ENCODE measurements around the gene CFL1.

The CFL1 gene

DNA sequence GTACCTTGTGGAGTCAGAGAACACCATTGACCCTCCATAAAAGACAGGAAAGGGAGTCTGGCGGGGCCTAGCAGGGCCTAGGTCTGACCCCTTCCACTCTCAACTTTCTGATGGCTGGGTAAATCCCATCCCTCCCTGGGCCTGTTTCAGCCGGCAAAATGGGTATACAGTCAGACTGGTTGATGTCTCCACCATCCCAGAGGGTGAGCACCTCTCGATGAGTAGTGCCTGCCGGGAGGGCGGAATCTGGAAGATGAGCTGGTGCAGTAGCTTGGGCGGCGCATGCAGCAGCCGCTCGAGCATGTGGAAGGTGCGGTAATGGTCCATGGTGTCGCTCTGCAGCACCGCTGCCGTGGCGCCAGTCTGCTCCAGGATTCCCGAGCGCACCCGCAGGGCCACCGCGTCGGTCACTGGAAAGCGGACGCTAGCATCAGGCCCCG lies 29.8 kb upstream of the CFL1 start:
- peak; percentile 83 for DNase-seq

DNA sequence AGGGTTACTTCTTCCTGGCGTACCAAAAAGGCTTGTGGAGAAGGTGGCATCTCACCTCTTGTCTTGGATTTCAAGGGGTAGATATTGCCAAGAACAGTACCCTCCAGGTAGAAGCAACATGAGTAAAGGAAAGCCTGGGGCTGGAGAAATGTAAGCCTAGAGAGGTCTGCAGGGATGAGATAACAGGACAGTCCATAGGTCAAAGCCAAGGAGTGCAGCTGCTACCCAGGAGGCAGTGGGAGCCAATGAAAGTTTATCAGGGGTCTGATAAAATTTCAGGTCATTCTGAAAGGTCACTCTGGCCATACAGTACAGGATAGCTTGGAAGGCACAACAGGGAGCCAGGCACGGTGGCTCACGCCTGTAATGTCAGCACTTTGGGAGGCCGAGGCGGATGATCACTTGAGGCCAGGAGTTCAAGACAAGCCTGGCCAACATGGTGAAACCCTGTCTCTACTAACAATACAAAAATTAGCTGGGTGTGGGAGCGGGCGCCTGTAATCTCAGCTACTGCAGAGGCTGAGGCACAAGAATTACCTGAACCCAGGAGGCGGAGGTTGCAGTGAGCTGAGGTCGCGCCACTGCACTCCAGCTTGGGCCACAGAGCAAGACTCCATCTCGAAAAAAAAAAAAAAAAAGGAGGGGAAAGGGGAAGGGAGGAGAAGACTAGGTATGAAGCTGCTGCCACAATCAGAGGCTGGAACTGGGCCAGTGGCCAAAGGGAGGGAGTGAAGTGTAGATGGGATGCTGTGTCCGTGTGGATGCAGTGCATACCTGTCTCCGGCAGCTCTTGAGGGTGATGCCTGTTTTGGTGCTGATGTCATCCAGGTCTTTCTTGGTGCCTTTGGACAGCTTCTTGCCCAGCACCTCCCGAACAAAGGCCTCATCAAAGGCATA lies 29.1 kb upstream of the CFL1 start:
- DNase-seq = no peak

DNA sequence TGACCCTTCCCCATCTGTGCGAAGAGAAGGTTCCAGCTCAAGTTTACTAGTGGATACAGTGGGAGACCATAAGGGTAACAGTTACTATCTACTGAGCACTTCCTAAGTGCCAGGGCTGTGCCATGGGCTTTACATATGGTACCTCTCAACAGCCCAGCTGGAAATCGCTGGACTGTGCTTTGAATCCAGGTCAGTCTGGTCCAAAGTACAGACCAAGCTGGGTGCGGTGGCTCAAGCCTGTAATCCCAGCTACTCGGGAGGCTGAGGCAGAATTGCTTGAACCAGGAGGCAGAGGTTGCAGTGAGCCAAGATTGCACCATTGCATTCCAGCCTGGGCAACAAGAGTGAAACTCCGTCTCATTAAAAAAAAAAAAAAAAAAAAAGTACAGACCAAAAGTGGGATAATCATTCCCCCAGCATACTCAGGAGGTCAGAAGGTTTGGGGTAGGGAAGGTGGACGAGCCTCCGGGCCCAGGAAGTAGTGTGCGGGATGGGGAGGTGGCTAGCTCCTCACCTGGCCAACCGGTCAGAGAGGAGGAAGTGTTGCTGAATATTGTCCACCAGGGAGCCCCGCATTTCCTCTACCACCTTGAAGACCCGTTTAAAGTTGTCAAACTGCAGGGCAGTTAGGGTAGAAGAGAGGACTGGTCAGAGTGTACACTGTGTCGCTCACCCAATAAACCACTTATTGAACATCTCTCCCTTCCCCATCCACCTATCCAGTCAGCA lies 28.0 kb upstream of the CFL1 start:
- no peak for DNase-seq

DNA sequence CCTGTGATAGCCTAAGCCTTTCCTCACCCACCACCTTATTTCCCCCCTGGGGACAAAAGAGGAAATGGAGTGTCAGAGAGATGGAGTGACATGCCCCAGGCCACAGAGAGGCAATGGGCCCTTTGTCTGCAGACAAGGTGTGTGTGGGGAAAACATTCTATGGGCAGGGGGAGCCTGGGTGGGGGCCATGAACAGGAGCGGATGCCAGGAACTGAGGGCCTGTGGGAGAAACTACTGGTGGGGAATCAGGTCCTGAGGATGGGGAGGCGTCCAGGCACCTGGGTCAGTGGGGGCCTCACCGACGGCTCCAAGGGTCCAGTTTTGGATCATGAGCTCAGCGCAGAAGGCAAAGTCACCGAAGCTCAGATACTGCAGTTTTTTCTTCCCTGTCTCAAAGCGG lies 27.3 kb upstream of the CFL1 start:
- DNase-seq = no peak

DNA sequence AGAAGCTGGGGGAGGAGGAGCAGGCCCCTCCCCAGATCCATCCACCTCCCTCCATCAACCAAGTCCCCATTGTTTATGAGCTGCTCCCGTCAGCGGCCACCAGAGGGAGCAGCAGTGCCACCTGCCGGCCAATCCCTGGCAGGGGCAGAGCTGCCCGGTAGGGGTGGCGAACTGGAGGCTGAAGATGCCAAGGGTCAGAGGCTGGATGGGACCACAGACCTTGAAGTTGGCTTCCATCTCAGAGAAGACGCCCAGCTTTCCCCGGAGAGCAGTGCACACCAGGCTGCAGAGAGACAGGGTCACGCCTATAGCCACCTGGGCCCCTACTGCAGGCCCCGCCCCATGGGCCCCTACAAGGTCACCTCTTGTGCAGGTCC lies 26.7 kb upstream of the CFL1 start:
- DNase-seq = peak; percentile 87

DNA sequence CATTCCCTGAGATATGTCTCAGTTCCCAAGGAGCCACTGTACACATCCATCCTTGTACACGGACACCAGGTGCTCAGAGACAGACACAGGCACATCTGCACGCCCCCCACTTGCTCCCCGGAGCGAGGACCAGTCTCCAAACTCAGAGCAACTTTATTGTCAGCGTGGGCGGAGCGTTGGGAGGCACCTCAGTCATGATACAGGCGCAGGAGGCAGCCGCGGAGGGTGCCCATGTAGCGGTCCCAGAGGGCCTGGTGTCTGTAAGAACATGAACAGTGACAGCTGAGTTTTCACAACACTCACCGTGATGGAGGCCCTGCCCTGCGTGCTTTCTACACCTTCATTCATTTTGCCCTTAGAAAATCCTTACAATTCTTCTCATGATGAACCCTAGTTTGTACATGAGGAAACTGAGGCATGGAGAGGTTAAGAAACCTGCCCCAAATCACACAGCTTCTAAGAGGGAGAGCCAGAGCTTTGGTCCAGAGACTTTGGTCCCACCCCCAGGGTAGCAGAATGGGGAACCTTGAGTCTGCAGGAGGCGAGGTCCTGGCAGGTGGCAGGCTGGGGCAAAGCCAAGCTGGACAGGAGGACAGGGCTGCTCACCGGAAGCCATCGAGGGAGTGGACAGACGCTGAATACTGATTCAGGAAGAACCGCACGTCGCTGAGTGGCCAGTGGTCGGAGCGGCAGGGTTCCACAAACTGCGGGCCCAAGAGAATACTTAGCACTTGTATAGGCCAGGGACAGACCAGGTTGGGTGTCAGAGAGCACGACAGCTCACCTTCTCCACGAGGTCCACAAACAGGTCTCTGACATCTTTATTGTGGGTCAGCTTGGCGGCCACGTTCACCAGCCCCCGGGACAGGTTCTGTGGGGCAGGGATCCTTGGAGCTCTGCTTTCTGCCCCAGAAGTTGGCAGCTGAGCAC lies 26.1 kb upstream of the CFL1 start:
- DNase-seq = no peak

DNA sequence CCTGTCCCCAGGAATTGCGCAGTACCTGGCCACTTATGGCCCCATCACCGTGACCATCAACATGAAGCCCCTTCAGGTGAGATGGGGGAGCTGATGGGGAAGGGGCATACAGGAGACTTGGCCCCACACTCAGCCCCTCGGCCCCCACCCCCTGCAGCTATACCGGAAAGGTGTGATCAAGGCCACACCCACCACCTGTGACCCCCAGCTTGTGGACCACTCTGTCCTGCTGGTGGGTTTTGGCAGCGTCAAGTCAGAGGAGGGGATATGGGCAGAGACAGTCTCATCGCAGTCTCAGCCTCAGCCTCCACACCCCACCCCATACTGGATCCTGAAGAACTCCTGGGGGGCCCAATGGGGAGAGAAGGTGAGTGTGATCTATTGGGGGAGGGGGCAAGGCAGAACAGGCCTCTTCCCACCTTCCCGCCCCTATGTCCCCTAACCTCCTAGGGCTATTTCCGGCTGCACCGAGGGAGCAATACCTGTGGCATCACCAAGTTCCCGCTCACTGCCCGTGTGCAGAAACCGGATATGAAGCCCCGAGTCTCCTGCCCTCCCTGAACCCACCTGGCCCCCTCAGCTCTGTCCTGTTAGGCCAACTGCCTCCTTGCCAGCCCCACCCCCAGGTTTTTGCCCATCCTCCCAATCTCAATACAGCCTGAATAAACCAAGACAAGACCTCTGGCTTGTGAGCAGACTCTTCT lies 25.2 kb upstream of the CFL1 start:
- no peak for DNase-seq

DNA sequence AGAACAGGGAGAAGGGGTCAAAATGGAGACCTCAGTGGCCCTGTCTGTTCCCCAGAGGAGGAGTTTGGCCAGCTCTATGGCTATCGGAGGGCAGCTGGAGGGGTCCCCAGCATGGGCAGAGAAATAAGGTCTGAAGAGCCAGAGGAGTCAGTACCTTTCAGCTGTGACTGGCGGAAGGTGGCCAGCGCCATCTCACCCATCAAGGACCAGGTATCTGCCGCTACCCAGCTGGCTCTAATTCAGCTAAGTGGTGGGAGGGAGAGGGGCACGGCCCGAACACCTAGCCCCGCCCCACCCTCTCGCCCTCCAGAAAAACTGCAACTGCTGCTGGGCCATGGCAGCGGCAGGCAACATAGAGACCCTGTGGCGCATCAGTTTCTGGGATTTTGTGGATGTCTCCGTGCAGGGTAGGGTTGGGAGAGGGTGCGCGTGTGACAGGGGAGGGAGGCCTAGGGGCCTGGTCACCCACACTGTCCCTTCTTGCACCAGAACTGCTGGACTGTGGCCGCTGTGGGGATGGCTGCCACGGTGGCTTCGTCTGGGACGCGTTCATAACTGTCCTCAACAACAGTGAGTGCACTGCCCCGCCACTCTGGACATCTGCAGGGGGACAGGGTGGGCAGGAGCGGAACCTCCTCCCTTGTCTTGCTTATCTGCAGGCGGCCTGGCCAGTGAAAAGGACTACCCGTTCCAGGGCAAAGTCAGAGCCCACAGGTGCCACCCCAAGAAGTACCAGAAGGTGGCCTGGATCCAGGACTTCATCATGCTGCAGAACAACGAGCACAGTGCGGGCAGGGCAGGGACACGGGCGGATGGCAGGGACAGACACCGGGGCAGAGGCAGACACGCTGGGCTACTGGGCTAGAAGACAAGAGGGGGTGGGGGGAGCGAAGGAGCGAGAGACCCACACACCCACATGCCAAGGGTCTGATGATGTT lies 24.4 kb upstream of the CFL1 start:
- DNase-seq = no peak

DNA sequence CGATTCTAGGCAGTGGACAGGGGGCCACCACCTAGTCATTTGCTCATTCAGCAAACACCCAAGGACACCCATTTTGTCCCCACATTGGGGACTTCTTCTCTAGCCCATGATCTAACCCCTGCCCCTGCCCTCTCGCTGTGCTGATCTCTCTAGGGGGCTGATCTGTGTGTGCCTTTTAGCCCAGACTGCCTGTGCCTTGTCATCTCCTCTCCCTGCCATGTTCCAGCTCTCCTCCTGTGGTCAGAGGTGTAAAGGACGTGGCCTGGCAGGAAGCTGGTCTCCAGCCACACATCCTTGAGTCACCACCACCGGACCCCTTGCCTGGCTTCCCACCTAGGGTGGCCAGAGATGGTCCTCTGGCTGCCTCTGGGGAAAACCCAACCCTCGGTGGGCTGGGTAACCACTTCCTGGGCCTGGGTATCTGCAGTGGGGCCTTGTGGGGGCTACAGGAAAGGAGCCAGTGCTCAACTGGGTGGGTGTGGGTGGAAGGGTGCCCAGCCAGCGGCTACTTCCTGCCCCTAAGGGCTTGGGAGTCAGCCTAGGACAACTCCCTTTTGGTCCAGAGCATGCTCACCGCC lies 23.0 kb upstream of the CFL1 start:
- DNase-seq = no peak

DNA sequence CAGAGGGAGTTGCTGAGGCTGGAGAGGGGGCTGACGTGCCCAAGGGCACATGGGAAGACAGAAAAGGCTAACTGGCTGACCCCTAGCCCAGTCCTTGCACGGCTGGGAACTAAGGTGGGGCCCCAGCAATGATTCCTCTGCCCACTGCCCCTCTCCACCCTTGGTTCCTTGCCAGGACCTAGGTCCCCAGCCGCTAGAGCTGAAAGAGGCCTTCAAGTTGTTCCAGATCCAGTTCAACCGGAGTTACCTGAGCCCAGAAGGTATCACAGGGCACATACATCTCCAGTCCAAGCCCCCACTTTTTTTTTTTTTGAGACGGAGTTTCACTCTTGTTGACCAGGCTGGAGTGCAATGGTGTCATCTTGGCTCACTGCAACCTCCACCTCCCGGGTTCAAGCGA lies 22.0 kb upstream of the CFL1 start:
- DNase-seq = no peak

DNA sequence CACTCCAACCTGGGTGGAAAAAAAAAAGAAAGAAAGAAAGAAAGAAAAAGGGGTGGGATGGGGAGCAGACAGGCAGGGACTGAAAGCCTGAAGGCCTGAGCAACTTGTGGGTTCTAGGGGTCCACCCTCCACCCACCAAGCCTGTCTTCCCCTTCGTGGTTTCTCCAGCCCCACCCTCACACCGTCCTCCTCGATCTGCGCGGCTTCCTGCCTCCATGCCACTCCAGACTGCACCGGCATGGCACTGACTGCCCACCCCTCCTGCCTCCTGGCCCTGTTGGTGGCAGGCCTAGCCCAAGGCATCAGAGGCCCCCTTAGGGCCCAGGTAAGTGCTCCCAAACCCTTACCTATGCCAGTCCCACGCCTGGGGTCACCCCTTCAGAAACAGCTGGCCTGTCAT lies 21.6 kb upstream of the CFL1 start, which contains the start of gene CTSW:
CTSW (plus strand) TSS at position 221 of the 400 bp plus-strand sequence; CDS start at position 239, 18 bp downstream.
- no peak for DNase-seq

DNA sequence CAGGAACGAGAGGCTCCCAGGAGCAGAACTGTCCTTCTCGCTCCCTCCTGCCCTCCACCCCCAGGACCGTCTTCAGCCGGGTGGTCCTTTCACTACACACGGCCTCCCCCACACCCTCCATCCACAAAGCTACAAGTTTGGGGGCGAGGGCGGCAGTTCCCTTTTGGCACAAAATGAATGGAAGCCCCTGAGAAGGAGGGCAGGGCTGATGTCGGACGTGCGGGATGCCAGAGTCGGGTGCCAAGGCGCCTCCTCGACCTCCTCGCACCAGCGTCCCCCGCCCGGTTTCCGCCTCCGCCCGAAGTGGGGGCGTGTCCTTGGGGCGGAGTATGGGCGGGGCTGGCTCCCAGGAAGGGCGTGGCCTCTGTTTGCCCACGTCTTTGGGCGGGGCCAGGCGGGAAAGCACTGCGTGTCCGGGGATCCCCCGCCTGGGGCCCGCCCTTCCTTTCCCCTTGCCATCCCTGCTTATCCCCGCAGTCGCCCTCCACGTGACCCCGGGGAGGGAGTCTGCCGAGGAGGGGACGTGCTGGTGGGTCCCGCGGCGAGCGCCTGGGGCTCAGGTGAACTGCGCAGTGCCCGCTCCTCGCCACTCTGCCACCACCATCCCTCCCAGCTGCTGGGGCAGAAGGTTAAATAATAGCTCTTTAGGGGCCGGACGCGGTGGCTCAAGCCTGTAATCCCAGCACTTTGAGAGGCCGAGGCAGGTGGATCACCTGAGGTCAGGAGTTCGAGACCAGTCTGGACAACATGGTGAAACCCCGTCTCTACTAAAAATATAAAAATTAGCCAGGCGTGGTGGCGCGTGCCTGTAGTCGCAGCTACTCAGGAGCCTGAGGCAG lies 15.6 kb upstream of the CFL1 start:
- DNase-seq = peak; percentile 97

DNA sequence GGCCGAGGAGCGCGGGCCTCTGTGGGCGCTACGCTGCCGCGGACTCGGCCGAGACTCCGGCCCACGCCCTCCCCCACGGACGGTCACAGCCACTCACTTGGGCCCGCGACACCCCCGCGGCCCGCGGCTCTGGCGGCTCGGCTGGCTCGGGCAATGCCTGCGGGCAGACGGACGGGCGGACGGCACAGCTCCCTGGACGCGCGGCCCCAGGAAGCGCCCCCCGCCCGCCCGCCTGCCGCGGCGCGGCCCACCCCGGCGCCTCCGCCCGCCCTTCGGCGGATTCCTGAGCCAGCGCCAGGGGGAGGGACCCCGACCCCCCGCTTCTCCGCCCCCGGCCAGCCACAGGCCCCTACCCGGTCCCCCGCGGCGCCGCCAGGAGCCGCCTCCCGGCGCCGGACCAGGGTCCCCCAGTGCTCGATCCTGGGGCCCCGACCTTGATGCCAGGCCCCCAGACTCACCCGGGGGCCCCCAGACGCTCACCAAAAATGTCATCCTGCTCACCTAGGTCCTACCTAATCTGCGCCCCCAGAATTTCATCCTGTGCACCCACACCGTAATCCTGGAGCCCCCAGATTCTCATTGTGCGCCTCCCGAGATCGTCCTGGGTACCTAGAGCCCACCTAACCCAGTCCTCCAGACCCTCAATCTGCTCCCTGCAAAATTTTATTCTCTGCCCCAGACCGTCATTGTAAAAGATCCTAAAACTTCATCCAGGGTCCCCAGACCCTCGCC lies 14.8 kb upstream of the CFL1 start, which contains the start of gene EFEMP2:
EFEMP2 (minus strand) TSS at position 215 of the 732 bp plus-strand sequence. CDS start 446 bp downstream, outside the sequence.
- peak; percentile 45 for DNase-seq

DNA sequence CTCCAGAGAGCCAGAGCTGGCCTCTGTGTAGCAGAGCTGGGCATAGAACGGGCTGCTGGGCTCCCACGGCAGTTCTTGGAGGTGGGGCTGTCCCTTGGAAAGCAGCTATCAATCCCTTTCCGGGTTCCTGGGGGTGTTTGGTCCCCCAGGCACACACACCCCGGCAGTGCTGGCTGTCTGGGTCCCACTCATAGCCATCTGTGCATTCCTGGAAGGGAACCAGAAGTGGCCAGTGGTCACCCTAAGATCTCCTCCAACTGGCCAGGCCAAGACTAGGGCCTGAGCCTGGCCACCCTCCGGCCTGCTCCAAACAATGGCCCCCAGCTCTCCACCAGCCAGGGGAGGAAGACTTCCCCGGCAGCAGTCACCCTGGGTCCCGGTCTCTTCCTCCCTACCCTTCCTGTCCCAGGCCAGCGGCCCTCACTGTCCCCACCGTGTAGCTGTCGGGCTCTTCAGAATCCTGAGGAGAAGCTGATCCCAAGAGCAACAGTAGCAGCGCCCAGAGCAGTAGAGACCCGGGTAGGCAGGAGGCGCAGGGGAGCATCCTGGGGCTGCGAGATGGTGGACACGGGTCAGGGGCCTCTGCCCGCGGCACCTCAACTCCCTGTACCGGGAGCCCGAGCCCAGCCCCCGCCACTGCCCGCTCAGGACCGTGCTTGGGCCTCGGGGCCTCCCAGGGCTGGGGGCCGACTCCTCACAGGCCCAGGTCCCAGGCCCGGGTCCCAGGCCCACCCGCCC lies 14.0 kb upstream of the CFL1 start:
- DNase-seq = no peak

DNA sequence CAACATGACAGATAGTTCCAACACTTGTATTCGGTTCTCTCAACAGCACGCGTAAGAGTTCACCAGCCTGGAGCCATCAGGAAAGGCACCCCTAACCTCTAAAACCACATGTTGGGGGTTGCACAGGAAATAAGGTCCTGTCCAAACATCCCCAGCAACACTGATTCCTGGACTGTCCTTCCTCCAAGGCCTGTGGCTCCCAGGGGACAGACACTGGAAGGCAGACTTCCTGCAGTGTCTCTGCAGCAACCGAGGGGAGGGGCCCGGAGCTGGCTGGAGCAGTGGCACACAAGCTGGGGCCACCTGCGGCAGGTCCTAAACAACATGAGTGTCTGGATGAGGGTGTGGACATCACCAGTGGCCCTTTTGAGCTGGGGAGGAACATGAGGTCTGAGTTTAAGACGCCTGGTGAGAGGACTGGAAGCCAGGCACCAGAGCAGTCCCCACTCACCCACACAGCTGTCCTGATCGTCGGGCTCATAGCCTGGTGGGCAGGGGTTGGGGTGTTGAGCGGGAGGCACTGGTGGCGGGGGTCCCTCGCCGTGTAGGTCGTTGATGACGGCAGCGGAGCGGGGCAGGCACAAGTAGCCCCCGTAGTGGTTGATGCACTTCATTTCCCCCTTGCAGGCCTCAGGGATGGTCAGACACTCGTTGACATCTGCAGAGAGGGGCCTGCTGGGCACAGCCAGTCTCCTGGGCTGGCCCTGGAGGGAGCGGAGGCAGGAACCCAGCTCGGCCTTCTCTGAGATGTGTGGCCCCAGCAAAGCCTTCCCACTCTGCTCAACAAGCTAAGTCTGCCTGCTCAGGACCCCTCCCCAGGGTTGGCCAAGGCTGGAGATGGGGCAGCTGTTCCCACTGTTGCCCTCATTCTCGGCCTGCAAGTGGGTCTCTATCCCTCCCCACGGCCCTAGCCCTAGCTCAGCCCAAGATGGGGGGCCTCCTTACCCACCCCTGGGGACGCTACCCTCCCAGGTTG lies 13.0 kb upstream of the CFL1 start:
- peak; percentile 72 for DNase-seq

DNA sequence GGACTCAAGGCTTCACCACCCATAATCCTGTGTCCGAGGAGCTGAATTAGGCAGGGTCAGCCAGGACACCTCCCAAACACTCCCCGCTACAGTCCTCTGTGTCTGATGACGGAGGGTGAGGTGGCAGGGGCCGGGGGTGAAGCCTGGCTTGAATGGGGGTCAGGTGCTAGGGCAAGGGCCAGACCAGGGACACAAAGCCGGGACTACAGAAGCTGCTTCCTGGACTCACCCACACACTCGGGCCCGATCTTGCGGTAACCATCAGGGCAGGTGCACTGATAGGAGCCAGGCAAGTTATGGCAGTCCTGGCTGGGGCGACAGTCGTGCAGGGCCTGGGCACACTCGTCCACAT lies 12.3 kb upstream of the CFL1 start:
- DNase-seq = no peak

Data from DMS53 (cell line).